RWPE2 (cell line): ENCODE measurements around the gene CENPP.

Experiments used
- ATAC-seq: fragments of 200-7000 bp; cut with Tn5 transposase; 3 replicates; pipeline ENCODE4 v1.9.1; 2021; ENCODE audit warnings: low read depth
- DNase-seq: peaks from one replicate; pipeline ENCODE4 v3.0.0-alpha.2; 2020; ENCODE audit warnings: low spot score
- H3K27ac ChIP-seq: fragments of 450-650 bp; 2 replicates; pipeline ENCODE4 v1.5.1; 2017; ENCODE audit warnings: mild to moderate bottlenecking; ENCODE audit not compliant: poor library complexity, severe bottlenecking
- H3K27me3 ChIP-seq: fragments of 250-450 bp; sonication (Bioruptor Pico); 2 replicates; pipeline ENCODE4 v1.5.1; 2021; ENCODE audit warnings: mild to moderate bottlenecking, moderate library complexity; ENCODE audit not compliant: insufficient read depth, poor library complexity, severe bottlenecking
- H3K36me3 ChIP-seq: fragments of 250-450 bp; sonication (Bioruptor Pico); 2 replicates; pipeline ENCODE4 v1.5.1; 2020; ENCODE audit warnings: low read depth, mild to moderate bottlenecking, moderate library complexity
- H3K4me1 ChIP-seq: fragments of 250-450 bp; sonication (Bioruptor Pico); 2 replicates; pipeline ENCODE4 v1.5.1; 2021; ENCODE audit warnings: mild to moderate bottlenecking, moderate library complexity; ENCODE audit not compliant: insufficient read depth, poor library complexity, severe bottlenecking
- H3K4me3 ChIP-seq: fragments of 250-450 bp; sonication (Bioruptor Pico); 2 replicates; pipeline ENCODE4 v1.5.1; 2021; ENCODE audit warnings: mild to moderate bottlenecking, moderate library complexity; ENCODE audit not compliant: severe bottlenecking
- H3K9me3 ChIP-seq: fragments of 250-450 bp; sonication (Bioruptor Pico); 2 replicates; pipeline ENCODE4 v1.5.1; 2021; ENCODE audit warnings: mild to moderate bottlenecking, moderate library complexity; ENCODE audit not compliant: severe bottlenecking
- CTCF ChIP-seq: fragments of 450-650 bp; IDR thresholded peaks from one replicate; pipeline ENCODE4 v1.5.1; 2017; ENCODE audit warnings: mild to moderate bottlenecking, moderate library complexity; ENCODE audit not compliant: poor library complexity, severe bottlenecking

CENPP gene

DNA sequence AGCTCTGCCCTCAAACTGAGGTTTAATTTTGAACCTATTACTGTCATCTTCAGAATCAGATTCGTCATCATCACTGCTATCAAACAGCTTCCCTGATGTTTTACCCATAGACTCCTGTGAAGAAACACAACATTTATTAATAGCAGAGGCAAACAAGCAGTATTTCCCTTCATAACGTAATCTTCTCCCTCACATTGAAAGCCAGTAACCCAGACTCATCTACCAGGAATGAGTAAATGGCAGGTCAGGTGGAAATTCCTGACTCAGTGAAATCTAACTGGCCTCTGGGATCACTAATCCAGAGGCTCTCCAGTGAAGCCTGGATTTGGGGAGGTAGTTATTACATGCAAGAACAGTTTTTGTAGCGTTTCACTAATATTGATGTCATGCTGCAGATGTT lies 15.2 kb upstream of the CENPP start:
- peaks cover 75% of the 10 kb centered on the region for H3K36me3 ChIP-seq
- no peak overlapping the region for H3K27ac ChIP-seq
- peaks cover 14% of the 10 kb centered on the region for H3K4me1 ChIP-seq
- no peak for DNase-seq
- no peak overlapping the region for H3K4me3 ChIP-seq
- H3K9me3 ChIP-seq, result no peaks in the 10 kb centered on the region
- no peak for ATAC-seq
- no peak for TF ChIP-seq CTCF
- no peaks in the 10 kb centered on the region for H3K27me3 ChIP-seq

DNA sequence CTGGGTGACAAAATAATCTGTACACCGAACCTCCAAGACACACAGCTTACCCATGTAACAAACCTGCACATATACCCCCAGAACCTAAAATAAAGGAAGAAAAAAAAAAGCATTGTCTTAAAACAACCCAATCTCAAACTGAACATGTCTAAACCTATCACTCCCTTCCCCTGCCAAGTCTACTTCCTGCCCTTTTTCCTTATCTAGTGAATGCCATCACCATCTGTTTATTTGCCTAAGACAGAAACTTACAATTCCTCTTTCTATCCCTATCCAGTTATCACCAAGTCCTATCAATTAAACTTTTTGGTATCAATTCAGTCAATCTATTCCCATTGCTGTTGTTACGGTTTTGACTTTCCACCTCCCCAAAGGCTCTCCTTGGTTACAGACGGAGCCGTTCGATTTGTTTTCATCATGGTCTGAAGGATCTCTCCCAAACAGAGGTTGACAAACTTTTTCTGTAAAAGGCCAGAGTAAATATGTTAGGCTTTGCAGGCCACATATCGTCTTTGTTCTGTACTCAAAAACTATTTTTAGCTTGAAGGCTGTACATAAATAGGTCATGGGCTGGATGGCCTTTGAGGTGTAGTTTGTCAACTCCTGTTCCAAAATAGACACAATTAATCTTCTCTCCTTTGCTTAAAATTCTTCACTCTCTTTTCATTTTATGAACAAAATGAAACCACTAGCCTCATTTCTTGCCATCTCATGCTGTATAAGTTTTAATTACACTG lies 12.7 kb upstream of the CENPP start:
- no peak for TF ChIP-seq CTCF
- H3K9me3 ChIP-seq, result no peaks in the 10 kb centered on the region
- no peak for DNase-seq
- no peaks in the 10 kb centered on the region for H3K27me3 ChIP-seq
- peaks cover 74% of the 10 kb centered on the region for H3K36me3 ChIP-seq
- H3K4me1 ChIP-seq, result peaks cover 14% of the 10 kb centered on the region
- peak overlapping the region; percentile 71 for H3K27ac ChIP-seq
- peak; percentile 87 for ATAC-seq
- H3K4me3 ChIP-seq, result no peak overlapping the region

DNA sequence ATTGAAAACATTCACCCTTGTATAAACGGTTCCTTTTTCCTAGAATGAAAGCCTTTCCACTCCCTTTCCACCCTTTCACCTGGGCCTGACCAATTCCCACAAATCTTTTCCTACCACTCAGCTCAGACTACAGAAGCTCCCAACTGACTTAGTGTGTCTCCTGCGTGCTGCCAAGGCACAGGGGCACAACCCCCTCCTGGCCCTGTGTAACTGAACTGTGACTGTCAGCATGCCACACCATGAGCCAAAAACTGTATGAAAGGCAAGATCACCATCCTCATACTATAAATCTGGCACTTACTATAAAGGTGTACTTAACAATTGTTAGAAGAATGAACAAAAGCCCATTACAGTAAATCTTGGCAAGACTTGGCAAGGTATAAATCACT lies 12.1 kb upstream of the CENPP start:
- no peak for DNase-seq
- ATAC-seq, result peak; percentile 19; the same call in 2 of the 3 replicates
- Histone ChIP-seq H3K36me3 (peaks cover 74% of the 10 kb centered on the region), H3K27ac (peak overlapping the region; percentile 71), H3K9me3 (no peaks in the 10 kb centered on the region), H3K4me3 (no peak overlapping the region), H3K27me3 (no peaks in the 10 kb centered on the region), H3K4me1 (peaks cover 14% of the 10 kb centered on the region)
- no peak for TF ChIP-seq CTCF

GRCh38 chr9:92315456-92315855 lies 10.3 kb upstream of the CENPP start:
- no peak overlapping the region for H3K4me3 ChIP-seq
- peaks cover 72% of the 10 kb centered on the region for H3K36me3 ChIP-seq
- no peak for ATAC-seq
- no peak for TF ChIP-seq CTCF
- no peaks in the 10 kb centered on the region for H3K27me3 ChIP-seq
- H3K9me3 ChIP-seq, result no peaks in the 10 kb centered on the region
- no peak overlapping the region for H3K27ac ChIP-seq
- peaks cover 14% of the 10 kb centered on the region for H3K4me1 ChIP-seq
- no peak for DNase-seq

DNA sequence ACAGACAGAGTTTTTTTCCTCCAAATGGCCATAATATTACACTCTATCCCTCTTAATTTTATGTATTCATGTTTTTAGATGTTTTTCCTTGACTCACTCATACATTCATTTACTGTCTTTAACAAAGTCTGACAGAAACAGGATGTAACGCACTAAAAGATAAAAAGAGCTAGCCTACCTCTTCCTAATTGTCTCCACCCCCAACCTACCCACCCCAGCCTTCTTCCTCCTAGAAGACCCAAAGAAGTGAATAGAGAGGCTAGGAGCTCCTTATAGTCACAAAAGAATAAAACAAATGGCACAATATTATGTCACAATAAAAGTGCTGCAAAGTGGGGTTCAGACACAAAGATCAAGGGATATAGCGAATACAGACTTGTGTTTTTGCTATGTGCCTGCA lies 1.3 kb upstream of the CENPP start:
- peaks cover 18% of the 10 kb centered on the region for H3K4me1 ChIP-seq
- peak overlapping the region; percentile 73 for H3K27ac ChIP-seq
- H3K9me3 ChIP-seq, result no peaks in the 10 kb centered on the region
- no peaks in the 10 kb centered on the region for H3K27me3 ChIP-seq
- no peak for TF ChIP-seq CTCF
- no peak for DNase-seq
- H3K4me3 ChIP-seq, result peak overlapping the region; percentile 70
- ATAC-seq, result no peak
- H3K36me3 ChIP-seq, result peaks cover 43% of the 10 kb centered on the region
